H9 (cell line): ENCODE results near the gene SNTG2. TPM values are rescaled to one million over a fixed set of nuclear protein-coding genes. Genes with fewer than 3 reads are reported as not detected.

Experiments
- DNase-seq: peaks from one replicate; pipeline ENCODE4 v3.0.0-alpha.2; 2017
- H2AFZ ChIP-seq: one replicate; pipeline ENCODE4 v1.6.1; 2013; ENCODE audit warnings: mild to moderate bottlenecking, low read length, control low read depth, moderate library complexity
- H2AK5ac ChIP-seq: 2 replicates; pipeline ENCODE4 v1.6.1; 2013; ENCODE audit warnings: low read length, control low read depth, mixed read lengths; ENCODE audit not compliant: insufficient read length
- H2BK120ac ChIP-seq: one replicate; pipeline ENCODE4 v1.6.1; 2013; ENCODE audit warnings: low read depth, mild to moderate bottlenecking, low read length, control low read depth, inconsistent platforms; ENCODE audit not compliant: poor library complexity, severe bottlenecking
- H2BK12ac ChIP-seq: 2 replicates; pipeline ENCODE4 v1.6.1; 2013; ENCODE audit warnings: low read length, control low read depth, mixed read lengths, low read depth; ENCODE audit not compliant: insufficient read length
- H2BK15ac ChIP-seq: 2 replicates; pipeline ENCODE4 v1.6.1; 2013; ENCODE audit warnings: low read depth, low read length, control low read depth
- H2BK20ac ChIP-seq: one replicate; pipeline ENCODE4 v1.6.1; 2013; ENCODE audit warnings: low read depth, mild to moderate bottlenecking, low read length, control low read depth, inconsistent platforms; ENCODE audit not compliant: poor library complexity, severe bottlenecking
- H2BK5ac ChIP-seq: 2 replicates; pipeline ENCODE4 v1.6.1; 2013; ENCODE audit warnings: low read length, control low read depth, mixed read lengths; ENCODE audit not compliant: insufficient read length
- H3K14ac ChIP-seq: 2 replicates; pipeline ENCODE4 v1.6.1; 2013; ENCODE audit warnings: low read length, control low read depth; ENCODE audit not compliant: insufficient read depth
- H3K18ac ChIP-seq: 2 replicates; pipeline ENCODE4 v1.6.1; 2013; ENCODE audit warnings: low read depth, mild to moderate bottlenecking, mixed read lengths, low read length, control low read depth; ENCODE audit not compliant: insufficient read length
- H3K23ac ChIP-seq: 2 replicates; pipeline ENCODE4 v1.6.1; 2013; ENCODE audit warnings: low read length, control low read depth, mixed read lengths, low read depth; ENCODE audit not compliant: insufficient read length
- H3K23me2 ChIP-seq: 2 replicates; pipeline ENCODE4 v1.6.1; 2013; ENCODE audit warnings: low read depth, mild to moderate bottlenecking, mixed read lengths, low read length, control low read depth; ENCODE audit not compliant: insufficient read length, poor library complexity, severe bottlenecking
- H3K27ac ChIP-seq: 2 replicates; pipeline ENCODE4 v1.5.1; 2013; ENCODE audit warnings: low read length, control low read depth, mixed read lengths, low read depth; ENCODE audit not compliant: insufficient read length
- H3K27me3 ChIP-seq: 2 replicates; pipeline ENCODE4 v1.6.1; 2013; ENCODE audit warnings: low read length, control low read depth, inconsistent platforms; ENCODE audit not compliant: insufficient read depth
- H3K4ac ChIP-seq: 2 replicates; pipeline ENCODE4 v1.6.1; 2013; ENCODE audit warnings: low read depth, mild to moderate bottlenecking, control low read depth, inconsistent platforms, low read length, moderate library complexity
- H3K4me1 ChIP-seq: 2 replicates; pipeline ENCODE4 v1.6.1; 2013; ENCODE audit warnings: low read length, control low read depth, inconsistent platforms; ENCODE audit not compliant: insufficient read depth
- H3K4me2 ChIP-seq: 2 replicates; pipeline ENCODE4 v1.6.1; 2013; ENCODE audit warnings: low read length, control low read depth, mixed read lengths; ENCODE audit not compliant: insufficient read length, insufficient read depth
- H3K56ac ChIP-seq: 2 replicates; pipeline ENCODE4 v1.6.1; 2013; ENCODE audit warnings: low read depth, mild to moderate bottlenecking, mixed read lengths, low read length, control low read depth; ENCODE audit not compliant: insufficient read length
- H3K79me1 ChIP-seq: 2 replicates; pipeline ENCODE4 v1.6.1; 2013; ENCODE audit warnings: low read depth, mild to moderate bottlenecking, moderate library complexity, low read length, control low read depth, inconsistent platforms; ENCODE audit not compliant: insufficient read depth, poor library complexity, severe bottlenecking
- H3K79me2 ChIP-seq: 2 replicates; pipeline ENCODE4 v1.6.1; 2013; ENCODE audit warnings: low read length, control low read depth, inconsistent platforms; ENCODE audit not compliant: insufficient read depth
- H3K9ac ChIP-seq: 2 replicates; pipeline ENCODE4 v1.6.1; 2013; ENCODE audit warnings: low read length, control low read depth, mixed read lengths; ENCODE audit not compliant: insufficient read length; ENCODE audit errors: extremely low read depth
- H3K9me3 ChIP-seq: one replicate; pipeline ENCODE4 v1.6.1; 2013; ENCODE audit warnings: low read depth, low read length, inconsistent platforms; ENCODE audit not compliant: control insufficient read depth
- H3T11ph ChIP-seq: one replicate; pipeline ENCODE4 v1.6.1; 2013; ENCODE audit warnings: mild to moderate bottlenecking, low read length, control low read depth, inconsistent platforms
- H4K20me1 ChIP-seq: one replicate; pipeline ENCODE4 v1.6.1; 2013; ENCODE audit not compliant: control insufficient read depth, insufficient read length, insufficient read depth
- H4K5ac ChIP-seq: 2 replicates; pipeline ENCODE4 v1.6.1; 2013; ENCODE audit warnings: low read depth, mild to moderate bottlenecking, mixed read lengths, low read length, control low read depth; ENCODE audit not compliant: insufficient read length
- H4K8ac ChIP-seq: replicated peaks from 2 replicates; pipeline ENCODE4 v1.6.1; 2013; ENCODE audit warnings: low read length, control low read depth, mixed read lengths, low read depth; ENCODE audit not compliant: insufficient read length
- H4K91ac ChIP-seq: 2 replicates; pipeline ENCODE4 v1.6.1; 2013; ENCODE audit warnings: low read depth, mild to moderate bottlenecking, moderate library complexity, mixed read lengths, low read length, control low read depth; ENCODE audit not compliant: insufficient read length
- H3K27ac Mint-ChIP-seq, 3 experiments: 2 replicates in 2 of 3; 3 replicates in 1 of 3; pipeline ENCODE4 v1.8.0; 2020 to 2021; ENCODE audit warnings: mixed read lengths in 3 of 3, mild to moderate bottlenecking in 1 of 3, moderate library complexity in 1 of 3
- H3K27me3 Mint-ChIP-seq: 2 replicates; pipeline ENCODE4 v1.8.0; 2021; ENCODE audit warnings: low read depth, mild to moderate bottlenecking, moderate library complexity, mixed read lengths
- H3K36me3 Mint-ChIP-seq, 3 experiments: 2 replicates in 2 of 3; 3 replicates in 1 of 3; pipeline ENCODE4 v1.8.0; 2020 to 2021; ENCODE audit warnings: low read depth in 3 of 3, mixed read lengths in 3 of 3; ENCODE audit not compliant: insufficient read depth in 1 of 3
- H3K4me1 Mint-ChIP-seq, 2 experiments: 2 replicates each; pipeline ENCODE4 v1.8.0; 2020; ENCODE audit warnings: mixed read lengths in 2 of 2
- H3K4me3 Mint-ChIP-seq, 2 experiments: 2 replicates in 1 of 2; 3 replicates in 1 of 2; pipeline ENCODE4 v1.8.0; 2020 to 2021; ENCODE audit warnings: mild to moderate bottlenecking in 2 of 2, mixed read lengths in 2 of 2, moderate library complexity in 1 of 2
- H3K9me3 Mint-ChIP-seq, 2 experiments: 2 replicates in 1 of 2; 3 replicates in 1 of 2; pipeline ENCODE4 v1.8.0; 2020; ENCODE audit warnings: mild to moderate bottlenecking in 2 of 2, mixed read lengths in 2 of 2, moderate library complexity in 1 of 2
- CTCF ChIP-seq: fragments of 200-600 bp; sonication (generic); conservative IDR thresholded peaks from 3 replicates; pipeline ENCODE4 v1.8.0; 2021; ENCODE audit warnings: antibody characterized with exemption, mild to moderate bottlenecking
- WGBS: extraction: QIAGEN DNeasy Blood & Tissue Kit; methylation state at CpG from one replicate; pipeline ENCODE4 v1.1.7; 2013; ENCODE audit warnings: missing lambda C conversion rate, low lambda C conversion rate, mixed read lengths; ENCODE audit not compliant: insufficient read length; ENCODE audit errors: extremely low coverage; 5-methylcytosine and 5-hydroxymethylcytosine counted together
- total RNA-seq: library from RNA; stranded (reverse); gene quantifications from 2 replicates; pipeline ENCODE4 v1.2.1, GENCODE V29; 2021

SNTG2 gene
- total RNA-seq, 1 experiment from 2014 or later, result 13.2 TPM

DNA sequence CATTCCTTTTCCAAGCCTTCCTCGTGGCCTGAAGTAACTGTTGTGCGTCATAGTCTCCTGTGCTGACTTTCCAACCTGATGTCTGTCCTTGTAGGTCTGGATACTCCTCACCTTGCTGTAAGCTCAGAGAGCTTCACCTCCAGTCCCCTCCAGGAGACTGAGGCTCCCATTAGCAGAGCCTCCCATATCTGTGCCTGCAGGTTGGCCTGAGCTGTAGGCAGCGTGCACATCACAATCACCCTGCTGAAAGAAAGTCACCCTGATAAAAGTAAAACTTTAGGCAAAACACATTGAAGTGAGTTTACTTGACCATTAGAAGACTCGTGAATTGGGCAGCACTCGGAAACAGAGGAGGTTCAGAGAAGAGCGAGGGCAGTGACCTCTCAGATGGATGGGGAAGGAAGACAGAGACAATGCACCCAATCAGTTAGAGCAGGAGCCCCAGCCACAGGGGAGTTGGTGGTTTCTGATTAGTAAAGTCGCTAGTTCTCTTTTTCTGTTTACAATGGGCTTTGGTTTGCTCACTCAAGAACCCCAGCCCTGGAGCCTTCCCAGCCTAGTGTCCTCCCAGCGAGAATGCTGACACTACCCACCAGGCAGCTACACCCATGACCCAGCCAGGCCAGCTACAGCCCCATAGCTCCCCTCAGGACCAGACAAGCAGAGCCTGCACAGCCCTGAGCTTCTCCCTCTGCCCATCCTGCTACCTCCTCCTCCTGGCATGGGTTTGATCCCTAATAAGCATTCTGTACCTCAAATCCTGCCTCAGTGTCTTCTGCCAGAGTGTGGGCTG lies 450.5 kb downstream of the SNTG2 start:
- H3K27me3 Mint-ChIP-seq, result peaks cover 14% of the 10 kb centered on the region
- H3K18ac ChIP-seq, result no peak overlapping the region
- no peaks in the 10 kb centered on the region for H3K4me1 ChIP-seq
- H4K8ac ChIP-seq, result no peak overlapping the region
- no peak overlapping the region for H3K4me2 ChIP-seq
- H3K27me3 ChIP-seq, result no peaks in the 10 kb centered on the region
- H4K20me1 ChIP-seq, result no peaks in the 10 kb centered on the region
- no peak overlapping the region for H2BK5ac ChIP-seq
- no peak overlapping the region for H2BK15ac ChIP-seq
- no peak overlapping the region for H3K56ac ChIP-seq
- no peak overlapping the region for H3K4me3 Mint-ChIP-seq
- no peak for DNase-seq
- H3K14ac ChIP-seq, result no peak overlapping the region
- H2BK120ac ChIP-seq, result no peak overlapping the region
- H3K36me3 Mint-ChIP-seq, result peaks cover 0 to 2% (median 0%) of the 10 kb centered on the region in 3 experiments; a peak in 2 of 7 replicates
- H4K91ac ChIP-seq, result no peak overlapping the region
- H2BK12ac ChIP-seq, result no peak overlapping the region
- no peak for TF ChIP-seq CTCF
- no peak overlapping the region for H3K9ac ChIP-seq
- H3K23ac ChIP-seq, result no peak overlapping the region
- H3K4me1 Mint-ChIP-seq, result 0 out of 4 replicates have a peak, but pooled peaks cover 0 to under 1% of the 10 kb centered on the region in 2 experiments
- WGBS, result no CpG with 5 or more reads among the region's 8 CpGs
- no peak overlapping the region for H2AFZ ChIP-seq
- H4K5ac ChIP-seq, result no peak overlapping the region
- no peaks in the 10 kb centered on the region for H3K23me2 ChIP-seq
- peaks cover 0 to 7% of the 10 kb centered on the region in 2 experiments; a peak in 2 of 5 replicates for H3K9me3 Mint-ChIP-seq
- no peak overlapping the region for H2BK20ac ChIP-seq
- no peak overlapping the region for H3T11ph ChIP-seq
- no peak overlapping the region for H3K4ac ChIP-seq
- H3K27ac ChIP-seq, result no peak overlapping the region
- no peaks in the 10 kb centered on the region for H3K9me3 ChIP-seq
- H3K27ac Mint-ChIP-seq, result no peak overlapping the region
- no peaks in the 10 kb centered on the region for H3K79me2 ChIP-seq
- no peak overlapping the region for H2AK5ac ChIP-seq
- no peaks in the 10 kb centered on the region for H3K79me1 ChIP-seq
